Smooth muscle cell of bladder (primary cell): ENCODE data around the gene PTPN5. TPM values are rescaled to one million over a fixed set of nuclear protein-coding genes. Genes with fewer than 3 reads are reported as not detected.

Experiments used
- total RNA-seq: library from RNA; depleted of rRNA; stranded (reverse); fragments of >200 nt; gene quantifications from 2 replicates; pipeline ENCODE4 v1.2.3, GENCODE V29; 2014

Gene PTPN5
- under 0.01 TPM in 1 of 2 replicates, not detected in the other for total RNA-seq

GRCh38 chr11:18791207-18791968 lies at the start of gene PTPN5:
TSS of gene PTPN5 (minus strand) at chr11:18791798. CDS start at chr11:18771958, 19,840 bp downstream.

GRCh38 chr11:18726040-18726439 lies 65.6 kb downstream of the PTPN5 start, which contains the start of gene IGSF22:
TSS of gene IGSF22 (minus strand) at chr11:18726188. CDS start at chr11:18724236, 1,952 bp downstream.

GRCh38 chr11:18698341-18699268 lies 93.0 kb downstream of the PTPN5 start, which contains the start of gene TMEM86A:
TSS of gene TMEM86A (plus strand) at chr11:18698779. CDS start at chr11:18698887, 108 bp downstream.

Other genes starting within 250 kb of the PTPN5 start
- 21.1 and 21.6 TPM in 2 replicates for gene UEVLD, start 203.1 kb downstream of the PTPN5 start, total RNA-seq
- 0.18 and 0.71 TPM in 2 replicates for gene MISFA, start 192.0 kb downstream of the PTPN5 start, total RNA-seq
- gene SPTY2D1, start 157.5 kb downstream of the PTPN5 start, total RNA-seq = 14.0 and 14.2 TPM in 2 replicates
- gene TMEM86A, start 93.0 kb downstream of the PTPN5 start, total RNA-seq = 0.57 and 0.83 TPM in 2 replicates
- under 0.01 TPM in 1 of 2 replicates, not detected in the other for gene IGSF22, start 65.6 kb downstream of the PTPN5 start, total RNA-seq
- not detected in 2 replicates for gene MRGPRX1, start 147.6 kb upstream of the PTPN5 start, total RNA-seq